ENCODE results near the gene ABHD4. TPM values are rescaled to one million over a fixed set of nuclear protein-coding genes. Genes with fewer than 3 reads are reported as not detected.
A peak's percentile ranks its signal among the peaks of the same experiment; 100 is the strongest.

Gene ABHD4
- total and polyA plus RNA-seq, 7 donors = 6.1 to 64.0 (median 26.4) TPM

DNA sequence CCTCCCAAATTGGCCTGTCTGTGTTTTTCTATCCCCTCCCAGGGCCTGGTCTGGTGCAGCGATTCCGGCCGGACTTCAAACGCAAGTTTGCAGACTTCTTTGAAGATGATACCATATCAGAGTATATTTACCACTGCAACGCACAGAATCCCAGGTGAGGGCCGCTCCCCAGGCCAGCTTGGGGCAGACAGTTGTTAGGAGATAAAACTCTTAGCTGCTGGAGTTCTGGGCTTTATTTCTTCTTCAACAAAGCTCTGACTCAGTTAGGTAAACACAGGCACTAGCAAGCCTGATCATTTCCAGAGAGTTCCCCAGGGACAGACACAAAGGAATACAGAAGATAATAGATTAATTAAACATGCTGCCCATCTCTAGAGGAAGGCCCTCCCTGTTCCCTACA lies 8.3 kb downstream of the ABHD4 start:
- ATAC-seq = no peak
- whole genome bisulfite sequencing, 3 donors = 93 to 96% (median 94%) methylated on average over 6 of the region's 6 CpGs
- Histone ChIP-seq H3K36me3 (ENCODE audit: insufficient read depth in 1 of 2, low read depth in 1 of 2) (peaks cover 10 to 100% of the 10 kb centered on the region in 2 donors), H3K27ac (no peak overlapping the region), H3K9me3 (no peaks in the 10 kb centered on the region), H3K27me3 (ENCODE audit: insufficient read depth in 3 of 3, low read length in 2 of 3) (no peaks in the 10 kb centered on the region), H3K4me3 (no peak overlapping the region), H3K4me1 (peaks cover 3% of the 10 kb centered on the region)
- DNase-seq = no peak
- no peak for TF ChIP-seq CTCF (IDR thresholded peaks at IDR 0.05)
- intact Hi-C loops (cut with DNase I) = no loop called here

GRCh38 chr14:22607291-22607690 lies 9.2 kb downstream of the ABHD4 start:
- intact Hi-C loops (cut with DNase I) = no loop called here
- Histone ChIP-seq H3K4me1 (no peaks in the 10 kb centered on the region), H3K27me3 (ENCODE audit: insufficient read depth in 3 of 3, low read length in 2 of 3) (no peaks in the 10 kb centered on the region), H3K4me3 (no peak overlapping the region), H3K36me3 (ENCODE audit: insufficient read depth in 1 of 2, low read depth in 1 of 2) (peaks cover 10 to 100% of the 10 kb centered on the region in 2 donors), H3K27ac (no peak overlapping the region), H3K9me3 (no peaks in the 10 kb centered on the region)
- WGBS, 3 donors = 76 to 85% (median 79%) methylated on average over 3 of the region's 3 CpGs
- no peak for ATAC-seq
- no peak for DNase-seq
- no peak for TF ChIP-seq CTCF (IDR thresholded peaks at IDR 0.05)

GRCh38 chr14:22610931-22611330 lies 12.8 kb downstream of the ABHD4 start:
- intact Hi-C loops (cut with DNase I) = loop anchor here in 1 of 2 donors (5.0 kb wide), 1 partner anchor 41 kb away; no protein-coding TSS in a partner anchor
- Histone ChIP-seq H3K27me3 (ENCODE audit: insufficient read depth in 3 of 3, low read length in 2 of 3) (no peaks in the 10 kb centered on the region), H3K4me1 (peaks cover 17% of the 10 kb centered on the region), H3K4me3 (no peak overlapping the region), H3K36me3 (ENCODE audit: insufficient read depth in 1 of 2, low read depth in 1 of 2) (peaks cover 4 to 73% of the 10 kb centered on the region in 2 donors), H3K9me3 (no peaks in the 10 kb centered on the region), H3K27ac (no peak overlapping the region)
- no peak for TF ChIP-seq CTCF (IDR thresholded peaks at IDR 0.05)
- 85 to 100% (median 91%) methylated on average over 2 of the region's 2 CpGs for WGBS, 3 donors
- ATAC-seq = no peak
- DNase-seq = no peak

DNA sequence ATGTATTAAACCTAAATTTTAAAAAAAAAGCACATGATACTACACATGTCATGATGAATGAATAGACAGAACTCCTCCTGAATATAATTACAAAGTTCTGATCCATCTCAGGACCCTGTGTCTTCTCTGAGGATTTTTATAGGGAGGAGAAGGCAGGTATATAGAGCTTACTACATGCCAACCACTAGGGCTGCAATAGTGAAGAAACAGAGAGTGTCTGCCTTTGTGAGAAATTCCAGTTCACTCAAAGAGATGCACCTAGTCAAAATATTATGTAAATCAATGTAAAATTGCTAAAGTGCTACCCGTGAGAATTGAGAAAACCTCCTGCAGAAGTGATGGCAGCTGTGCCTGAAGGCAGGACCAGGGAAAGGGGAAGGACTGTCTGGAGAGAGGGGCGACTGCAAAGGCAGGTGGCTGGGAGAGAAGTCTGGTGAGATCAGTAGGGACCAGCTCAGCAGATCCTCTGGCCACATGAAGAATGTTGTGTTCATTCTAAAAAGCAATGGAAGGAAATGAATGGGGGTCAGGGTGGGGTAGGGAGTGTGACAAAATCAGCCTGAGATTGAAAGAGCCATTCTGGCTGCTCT lies 15.1 kb downstream of the ABHD4 start:
- WGBS, 3 donors = 59 to 63% (median 60%) methylated on average over 2 of the region's 2 CpGs
- Histone ChIP-seq H3K27ac (peak overlapping the region; percentile 56), H3K36me3 (ENCODE audit: insufficient read depth in 1 of 2, low read depth in 1 of 2) (peaks cover 4 to 50% of the 10 kb centered on the region in 2 donors), H3K4me1 (peaks cover 17% of the 10 kb centered on the region), H3K9me3 (no peaks in the 10 kb centered on the region), H3K4me3 (no peak overlapping the region), H3K27me3 (ENCODE audit: insufficient read depth in 3 of 3, low read length in 2 of 3) (no peaks in the 10 kb centered on the region)
- intact Hi-C loops (cut with DNase I) = loop anchor here in 1 of 2 donors (5.0 kb wide), 1 partner anchor 39 kb away; no protein-coding TSS in a partner anchor
- DNase-seq (no peak), ATAC-seq (peak in 1 of 4 donors; percentile 3)
- no peak for TF ChIP-seq CTCF (IDR thresholded peaks at IDR 0.05)

Data from psoas muscle (tissue), 8 donors.